Measurements from ENCODE around the gene IFT122.
A peak's percentile ranks its signal among the peaks of the same experiment; 100 is the strongest.
"Not testable (repeated sequence)": the region's sequence is repeated elsewhere in the genome, so short reads cannot be mapped to it uniquely, and the experiment has no call there.

Gene IFT122

GRCh38 chr3:129514563-129514962 lies 74.5 kb downstream of the IFT122 start:
- Mint-ChIP-seq H3K9me3 (no peaks in the 10 kb centered on the region), H3K4me1 (peaks cover 14% of the 10 kb centered on the region), H3K27me3 (ENCODE audit: low read depth, poor library complexity) (peaks cover 3% of the 10 kb centered on the region), H3K4me3 (no peak overlapping the region), H3K27ac (no peak overlapping the region), H3K36me3 (ENCODE audit: low read depth) (peaks cover 29% of the 10 kb centered on the region)
- no peak for DNase-seq
- TF ChIP-seq CTCF (IDR thresholded peaks at IDR 0.05), result no peak

GRCh38 chr3:129515108-129515820 lies 75.2 kb downstream of the IFT122 start:
- not testable (repeated sequence) for H3K9me3 Mint-ChIP-seq; DNase-seq; H3K27me3 Mint-ChIP-seq (ENCODE audit: low read depth, poor library complexity); H3K27ac Mint-ChIP-seq; H3K4me3 Mint-ChIP-seq
- Mint-ChIP-seq H3K4me1 (peaks cover 15% of the 10 kb centered on the region), H3K36me3 (ENCODE audit: low read depth) (peaks cover 29% of the 10 kb centered on the region)

GRCh38 chr3:129515821-129516432 lies 75.9 kb downstream of the IFT122 start:
- DNase-seq; H3K9me3 Mint-ChIP-seq; H3K27me3 Mint-ChIP-seq (ENCODE audit: low read depth, poor library complexity); H3K4me3 Mint-ChIP-seq: not testable (repeated sequence)
- Mint-ChIP-seq H3K36me3 (ENCODE audit: low read depth) (peaks cover 29% of the 10 kb centered on the region), H3K4me1 (peaks cover 13% of the 10 kb centered on the region), H3K27ac (peak overlapping the region; percentile 79)

- TF ChIP-seq CTCF (IDR thresholded peaks at IDR 0.05), result no peak
- DNase-seq, result no peak
- Mint-ChIP-seq H3K36me3 (ENCODE audit: low read depth) (peaks cover 17% of the 10 kb centered on the region), H3K27ac (peak overlapping the region; percentile 81), H3K4me1 (peaks cover 25% of the 10 kb centered on the region), H3K9me3 (no peaks in the 10 kb centered on the region), H3K27me3 (ENCODE audit: low read depth, poor library complexity) (peaks cover 3% of the 10 kb centered on the region), H3K4me3 (no peak overlapping the region)
Measured at GRCh38 chr3:129517516-129517915, 77.5 kb downstream of the IFT122 start.

GRCh38 chr3:129518038-129518561 lies 78.1 kb downstream of the IFT122 start:
- H3K27ac Mint-ChIP-seq, result no peak overlapping the region
- no peak for TF ChIP-seq CTCF (IDR thresholded peaks at IDR 0.05)
- no peak overlapping the region for H3K4me3 Mint-ChIP-seq
- DNase-seq, result no peak
- H3K27me3 Mint-ChIP-seq (ENCODE audit: low read depth, poor library complexity), result peaks cover 3% of the 10 kb centered on the region
- H3K36me3 Mint-ChIP-seq (ENCODE audit: low read depth), result peaks cover 15% of the 10 kb centered on the region
- peaks cover 25% of the 10 kb centered on the region for H3K4me1 Mint-ChIP-seq
- H3K9me3 Mint-ChIP-seq, result no peaks in the 10 kb centered on the region

GRCh38 chr3:129518581-129518980 lies 78.6 kb downstream of the IFT122 start:
- H3K9me3 Mint-ChIP-seq, result no peaks in the 10 kb centered on the region
- no peak for DNase-seq
- peaks cover 29% of the 10 kb centered on the region for H3K4me1 Mint-ChIP-seq
- peaks cover 3% of the 10 kb centered on the region for H3K27me3 Mint-ChIP-seq (ENCODE audit: low read depth, poor library complexity)
- H3K27ac Mint-ChIP-seq, result no peak overlapping the region
- peaks cover 15% of the 10 kb centered on the region for H3K36me3 Mint-ChIP-seq (ENCODE audit: low read depth)
- H3K4me3 Mint-ChIP-seq, result no peak overlapping the region
- TF ChIP-seq CTCF (IDR thresholded peaks at IDR 0.05), result no peak
